MM.1S (cell line): ENCODE results near the gene ELOVL7.

Experiments used
- DNase-seq: peaks from one replicate; pipeline ENCODE4 v3.0.0-alpha.2; 2015
- H2AFZ ChIP-seq: fragments of 300-600 bp; sonication (generic); 2 replicates; pipeline ENCODE4 v1.6.0; 2016; ENCODE audit warnings: antibody characterized with exemption, low read length
- H3F3A ChIP-seq: fragments of 300-600 bp; sonication (generic); 2 replicates; pipeline ENCODE4 v1.6.1; 2016; ENCODE audit warnings: mild to moderate bottlenecking, antibody characterized with exemption, low read length, moderate library complexity, mixed read lengths; ENCODE audit not compliant: insufficient read depth
- H3K27ac ChIP-seq: fragments of 300-600 bp; sonication (generic); 2 replicates; pipeline ENCODE4 v1.5.1; 2016; ENCODE audit warnings: mild to moderate bottlenecking, low read length
- H3K27me3 ChIP-seq: fragments of 300-600 bp; sonication (generic); replicated peaks from 2 replicates; pipeline ENCODE4 v1.6.0; 2016; ENCODE audit warnings: low read length; ENCODE audit not compliant: insufficient read depth
- H3K36me3 ChIP-seq: fragments of 300-600 bp; sonication (generic); replicated peaks from 2 replicates; pipeline ENCODE4 v1.6.1; 2016; ENCODE audit warnings: mild to moderate bottlenecking, low read length, mixed read lengths; ENCODE audit not compliant: insufficient read depth
- H3K4me1 ChIP-seq: fragments of 300-600 bp; sonication (generic); 2 replicates; pipeline ENCODE4 v1.6.1; 2016; ENCODE audit warnings: low read length, mixed read lengths
- H3K4me2 ChIP-seq: fragments of 300-600 bp; sonication (generic); 2 replicates; pipeline ENCODE4 v1.6.0; 2016; ENCODE audit warnings: low read depth, low read length
- H3K4me3 ChIP-seq: fragments of 300-600 bp; sonication (generic); 2 replicates; pipeline ENCODE4 v1.5.1; 2016; ENCODE audit warnings: low read length, mixed read lengths
- H3K79me2 ChIP-seq: fragments of 300-600 bp; sonication (generic); 2 replicates; pipeline ENCODE4 v1.6.1; 2016; ENCODE audit warnings: mixed run types, low read length, mixed read lengths
- H3K9ac ChIP-seq: fragments of 300-600 bp; sonication (generic); 2 replicates; pipeline ENCODE4 v1.6.1; 2016; ENCODE audit warnings: low read length, mixed read lengths
- H3K9me2 ChIP-seq: fragments of 300-600 bp; sonication (generic); replicated peaks from 2 replicates; pipeline ENCODE4 v1.6.1; 2016; ENCODE audit warnings: mild to moderate bottlenecking, low read length, mixed read lengths; ENCODE audit not compliant: insufficient read depth
- H3K9me3 ChIP-seq: fragments of 300-600 bp; sonication (generic); replicated peaks from 2 replicates; pipeline ENCODE4 v1.6.1; 2016; ENCODE audit warnings: mild to moderate bottlenecking, low read length, mixed read lengths; ENCODE audit not compliant: insufficient read depth
- H4K20me1 ChIP-seq: fragments of 300-600 bp; sonication (generic); 2 replicates; pipeline ENCODE4 v1.6.1; 2016; ENCODE audit warnings: mild to moderate bottlenecking, low read length, moderate library complexity, mixed read lengths; ENCODE audit not compliant: insufficient read depth
- EZH2 ChIP-seq: fragments of 300-600 bp; sonication (generic); optimal IDR thresholded peaks from 2 replicates; pipeline ENCODE3; 2017; ENCODE audit warnings: low read depth, mild to moderate bottlenecking, antibody characterized with exemption, low read length, mixed read lengths
- EZH2phosphoT487 ChIP-seq: fragments of 300-600 bp; sonication (generic); IDR thresholded peaks from 2 replicates; pipeline ENCODE4 v1.6.1; 2018; ENCODE audit warnings: antibody characterized with exemption, low read length
- TF ChIP-seq, protein P1 (sequence below): fragments of 300-600 bp; sonication (generic); IDR thresholded peaks from 2 replicates; pipeline ENCODE4 v1.5.1; 2016; ENCODE audit warnings: antibody characterized with exemption, low read length, mixed read lengths

The ELOVL7 gene

DNA sequence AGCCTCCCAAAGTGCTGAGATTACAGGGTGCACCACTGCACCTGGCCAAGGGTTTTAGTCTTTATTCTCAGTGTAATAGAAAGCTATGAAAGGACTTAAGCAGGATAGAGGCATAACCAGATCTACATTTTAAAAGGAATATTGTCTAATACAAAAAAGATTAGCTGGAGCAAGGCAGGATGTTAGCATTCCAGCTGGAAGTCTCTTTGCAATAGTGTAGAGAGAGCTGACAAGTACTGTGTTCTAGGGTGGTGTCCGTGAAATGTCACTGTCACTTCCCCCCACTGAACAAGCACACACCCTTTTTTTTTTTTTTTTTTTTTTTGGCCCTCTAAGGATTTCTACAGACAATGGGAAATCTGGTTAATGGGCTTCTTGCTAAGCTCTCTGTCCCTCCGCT lies 119.9 kb downstream of the ELOVL7 start:
- Histone ChIP-seq H3K4me3 (no peak overlapping the region), H3K9me3 (no peaks in the 10 kb centered on the region), H4K20me1 (no peaks in the 10 kb centered on the region), H3K9me2 (no peaks in the 10 kb centered on the region), H3K4me2 (no peak overlapping the region), H2AFZ (no peak overlapping the region), H3K9ac (no peak overlapping the region), H3K4me1 (no peaks in the 10 kb centered on the region), H3F3A (no peaks in the 10 kb centered on the region), H3K79me2 (no peaks in the 10 kb centered on the region), H3K36me3 (no peaks in the 10 kb centered on the region), H3K27ac (no peak overlapping the region), H3K27me3 (no peaks in the 10 kb centered on the region)
- DNase-seq, result no peak
- TF ChIP-seq EZH2phosphoT487, result no peak
- TF ChIP-seq, protein P1, sequence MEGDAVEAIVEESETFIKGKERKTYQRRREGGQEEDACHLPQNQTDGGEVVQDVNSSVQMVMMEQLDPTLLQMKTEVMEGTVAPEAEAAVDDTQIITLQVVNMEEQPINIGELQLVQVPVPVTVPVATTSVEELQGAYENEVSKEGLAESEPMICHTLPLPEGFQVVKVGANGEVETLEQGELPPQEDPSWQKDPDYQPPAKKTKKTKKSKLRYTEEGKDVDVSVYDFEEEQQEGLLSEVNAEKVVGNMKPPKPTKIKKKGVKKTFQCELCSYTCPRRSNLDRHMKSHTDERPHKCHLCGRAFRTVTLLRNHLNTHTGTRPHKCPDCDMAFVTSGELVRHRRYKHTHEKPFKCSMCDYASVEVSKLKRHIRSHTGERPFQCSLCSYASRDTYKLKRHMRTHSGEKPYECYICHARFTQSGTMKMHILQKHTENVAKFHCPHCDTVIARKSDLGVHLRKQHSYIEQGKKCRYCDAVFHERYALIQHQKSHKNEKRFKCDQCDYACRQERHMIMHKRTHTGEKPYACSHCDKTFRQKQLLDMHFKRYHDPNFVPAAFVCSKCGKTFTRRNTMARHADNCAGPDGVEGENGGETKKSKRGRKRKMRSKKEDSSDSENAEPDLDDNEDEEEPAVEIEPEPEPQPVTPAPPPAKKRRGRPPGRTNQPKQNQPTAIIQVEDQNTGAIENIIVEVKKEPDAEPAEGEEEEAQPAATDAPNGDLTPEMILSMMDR, result no peak
- TF ChIP-seq EZH2, result no peak

DNA sequence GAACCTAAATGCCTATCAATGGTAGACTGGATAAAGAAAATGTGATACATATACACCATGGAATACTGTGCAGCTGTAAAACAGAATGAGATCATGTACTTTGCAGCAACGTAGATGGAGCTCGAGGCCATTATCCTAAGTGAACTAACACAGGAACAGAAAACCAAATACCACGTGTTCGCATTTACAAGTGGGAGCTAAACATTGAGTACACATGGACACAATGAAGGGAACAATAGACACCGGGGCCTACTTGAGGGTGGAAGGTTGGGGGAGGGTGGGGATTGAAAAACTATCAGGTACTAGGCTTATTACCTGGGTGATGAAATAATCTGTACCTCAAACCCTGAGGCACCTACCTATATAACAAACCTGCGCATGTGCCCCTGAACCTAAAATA lies 121.7 kb downstream of the ELOVL7 start:
- Histone ChIP-seq H2AFZ (no peak overlapping the region), H3K36me3 (no peaks in the 10 kb centered on the region), H3K79me2 (no peaks in the 10 kb centered on the region), H3K4me2 (no peak overlapping the region), H3K9me2 (no peaks in the 10 kb centered on the region), H4K20me1 (no peaks in the 10 kb centered on the region), H3K9me3 (no peaks in the 10 kb centered on the region), H3K27me3 (no peaks in the 10 kb centered on the region), H3F3A (no peaks in the 10 kb centered on the region), H3K9ac (no peak overlapping the region), H3K4me1 (no peaks in the 10 kb centered on the region), H3K27ac (no peak overlapping the region), H3K4me3 (no peak overlapping the region)
- TF ChIP-seq, protein P1, result no peak
- TF ChIP-seq EZH2phosphoT487 (no peak), EZH2 (no peak)
- no peak for DNase-seq

DNA sequence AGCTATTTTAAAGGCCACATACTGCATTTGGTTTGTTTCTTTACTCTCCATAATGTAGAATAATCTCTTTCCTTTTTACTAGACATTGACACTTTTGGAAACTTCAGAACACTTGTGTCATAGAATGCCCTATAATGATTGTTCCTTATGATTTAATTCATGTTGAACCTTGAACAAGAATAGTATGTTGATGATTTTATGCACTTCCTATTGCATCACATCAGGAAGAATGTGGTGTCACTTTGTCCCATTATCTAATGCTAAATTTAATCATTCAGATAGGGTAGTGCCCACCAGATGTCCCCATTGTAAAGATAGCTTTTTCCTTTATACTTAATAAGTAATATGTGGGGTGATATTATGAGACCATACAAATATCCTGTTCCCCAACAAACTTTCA lies 124.7 kb downstream of the ELOVL7 start:
- Histone ChIP-seq H3K9ac (no peak overlapping the region), H3K4me1 (no peaks in the 10 kb centered on the region), H3K4me2 (no peak overlapping the region), H3K9me3 (no peaks in the 10 kb centered on the region), H3K9me2 (no peaks in the 10 kb centered on the region), H3F3A (no peaks in the 10 kb centered on the region), H3K36me3 (no peaks in the 10 kb centered on the region), H4K20me1 (no peaks in the 10 kb centered on the region), H3K27me3 (no peaks in the 10 kb centered on the region), H3K4me3 (no peak overlapping the region), H3K27ac (no peak overlapping the region), H2AFZ (no peak overlapping the region), H3K79me2 (no peaks in the 10 kb centered on the region)
- DNase-seq, result no peak
- TF ChIP-seq EZH2 (no peak), EZH2phosphoT487 (no peak)
- TF ChIP-seq, protein P1, result no peak
